NT2/D1 (cell line): ENCODE data around the gene NOB1.

Source experiments
- DNase-seq: peaks from one replicate; pipeline ENCODE4 v3.0.0-alpha.2; 2011; ENCODE audit warnings: low read depth, low spot score
- H3K27me3 ChIP-seq: 2 replicates; pipeline ENCODE4 v1.6.0; 2011; ENCODE audit warnings: mild to moderate bottlenecking; ENCODE audit not compliant: insufficient read length, insufficient read depth
- H3K36me3 ChIP-seq: 2 replicates; pipeline ENCODE4 v1.6.1; 2011; ENCODE audit warnings: mild to moderate bottlenecking, low read length, mixed read lengths; ENCODE audit not compliant: insufficient read depth, insufficient read length
- H3K4me1 ChIP-seq: 2 replicates; pipeline ENCODE4 v1.5.1; 2011; ENCODE audit not compliant: insufficient read depth, insufficient read length
- H3K4me3 ChIP-seq: 2 replicates; pipeline ENCODE4 v1.5.1; 2011; ENCODE audit warnings: low read depth; ENCODE audit not compliant: insufficient read length
- H3K9ac ChIP-seq: 2 replicates; pipeline ENCODE4 v1.6.0; 2011; ENCODE audit warnings: low read depth; ENCODE audit not compliant: insufficient read length
- H3K9me3 ChIP-seq: 2 replicates; pipeline ENCODE4 v1.5.1; 2011; ENCODE audit warnings: mild to moderate bottlenecking, low read length; ENCODE audit not compliant: insufficient read depth
- SUZ12 ChIP-seq: IDR thresholded peaks from 2 replicates; pipeline ENCODE4 v1.6.1; 2011; ENCODE audit not compliant: insufficient read length, insufficient read depth; ENCODE audit errors: extremely low read depth
- YY1 ChIP-seq: IDR thresholded peaks from 2 replicates; pipeline ENCODE4 v1.6.1; 2011; ENCODE audit not compliant: insufficient read length, insufficient read depth
- ZNF274 ChIP-seq: IDR thresholded peaks from 2 replicates; pipeline ENCODE4 v1.6.1; 2011; ENCODE audit warnings: mild to moderate bottlenecking, low read depth, low read length

Gene NOB1

GRCh38 chr16:69787883-69788282 lies 33.2 kb upstream of the NOB1 start:
- peaks cover 16% of the 10 kb centered on the region for H3K36me3 ChIP-seq
- no peak for TF ChIP-seq ZNF274
- TF ChIP-seq SUZ12: no peak
- no peak for TF ChIP-seq YY1
- no peaks in the 10 kb centered on the region for H3K4me1 ChIP-seq
- no peak overlapping the region for H3K9ac ChIP-seq
- no peaks in the 10 kb centered on the region for H3K27me3 ChIP-seq
- H3K4me3 ChIP-seq: no peak overlapping the region
- no peak for DNase-seq
- H3K9me3 ChIP-seq: no peaks in the 10 kb centered on the region

DNA sequence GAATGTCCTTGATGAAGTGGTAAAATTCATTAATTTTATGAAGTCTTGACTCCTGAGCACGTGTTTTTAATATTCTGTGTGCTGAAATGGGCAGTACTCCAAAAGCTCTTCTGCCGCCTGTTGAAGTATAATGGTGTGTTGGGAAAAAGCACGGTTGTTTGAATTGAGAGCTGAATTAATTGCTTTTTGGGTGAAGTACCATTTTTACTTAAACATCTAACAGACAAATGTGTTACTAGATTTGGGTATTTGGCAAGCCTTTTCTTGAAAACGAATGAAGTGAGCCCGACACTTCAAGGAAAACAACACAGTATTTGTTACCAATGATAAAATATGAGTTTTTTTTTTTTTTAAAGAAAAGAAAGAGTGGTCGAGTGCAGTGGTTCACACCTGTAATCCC lies 29.9 kb upstream of the NOB1 start:
- DNase-seq: no peak
- no peak overlapping the region for H3K4me3 ChIP-seq
- TF ChIP-seq ZNF274 (no peak), YY1 (no peak), SUZ12 (no peak)
- no peaks in the 10 kb centered on the region for H3K27me3 ChIP-seq
- no peaks in the 10 kb centered on the region for H3K4me1 ChIP-seq
- peaks cover 16% of the 10 kb centered on the region for H3K36me3 ChIP-seq
- no peaks in the 10 kb centered on the region for H3K9me3 ChIP-seq
- no peak overlapping the region for H3K9ac ChIP-seq

DNA sequence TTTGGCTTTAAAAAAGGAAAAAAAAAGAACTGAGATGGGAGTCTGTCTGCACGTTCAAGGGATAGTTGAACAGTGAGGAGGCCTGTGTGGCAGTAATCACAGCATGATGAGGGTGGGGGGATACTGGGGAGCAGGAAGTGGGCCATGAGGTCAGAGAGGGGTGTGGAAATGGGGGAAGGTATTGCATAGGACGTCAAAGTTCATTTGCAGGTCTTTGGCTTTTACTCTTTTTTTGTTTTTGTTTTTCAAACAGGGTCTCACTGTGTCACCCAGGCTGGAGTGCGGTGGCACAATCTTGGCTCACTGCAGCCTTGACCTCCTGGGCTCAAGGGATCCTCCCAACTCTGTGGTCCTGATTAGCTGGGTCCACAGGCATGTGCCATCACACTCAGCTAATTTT lies 26.4 kb upstream of the NOB1 start:
- TF ChIP-seq SUZ12 (no peak), YY1 (no peak), ZNF274 (no peak)
- H3K4me1 ChIP-seq: no peaks in the 10 kb centered on the region
- H3K36me3 ChIP-seq: no peaks in the 10 kb centered on the region
- H3K4me3 ChIP-seq: no peak overlapping the region
- no peak for DNase-seq
- peaks cover 4% of the 10 kb centered on the region for H3K9me3 ChIP-seq
- no peak overlapping the region for H3K9ac ChIP-seq
- H3K27me3 ChIP-seq: no peaks in the 10 kb centered on the region

DNA sequence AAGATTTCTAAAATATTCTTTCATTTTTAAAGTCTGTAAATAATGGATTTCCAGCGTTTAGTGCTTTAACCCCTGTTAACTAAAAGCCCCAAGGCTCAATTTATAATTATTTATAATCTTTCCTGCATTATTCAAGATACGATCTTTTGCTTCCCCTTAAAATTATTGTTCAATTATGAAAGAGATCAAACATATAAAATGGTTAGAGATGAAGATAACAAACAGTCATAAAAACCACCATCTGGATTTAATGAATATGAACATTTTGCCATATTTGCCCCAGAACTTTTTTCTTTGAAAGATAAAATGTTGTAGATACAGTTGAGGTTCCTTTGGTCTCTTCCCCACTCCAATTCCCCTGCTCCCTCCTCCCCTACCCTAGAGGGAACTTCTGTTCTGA lies 25.0 kb upstream of the NOB1 start:
- no peak overlapping the region for H3K4me3 ChIP-seq
- no peaks in the 10 kb centered on the region for H3K27me3 ChIP-seq
- H3K9ac ChIP-seq: no peak overlapping the region
- no peaks in the 10 kb centered on the region for H3K36me3 ChIP-seq
- TF ChIP-seq ZNF274: no peak
- TF ChIP-seq SUZ12: no peak
- no peak for TF ChIP-seq YY1
- no peak for DNase-seq
- no peaks in the 10 kb centered on the region for H3K4me1 ChIP-seq
- H3K9me3 ChIP-seq: peaks cover 14% of the 10 kb centered on the region

DNA sequence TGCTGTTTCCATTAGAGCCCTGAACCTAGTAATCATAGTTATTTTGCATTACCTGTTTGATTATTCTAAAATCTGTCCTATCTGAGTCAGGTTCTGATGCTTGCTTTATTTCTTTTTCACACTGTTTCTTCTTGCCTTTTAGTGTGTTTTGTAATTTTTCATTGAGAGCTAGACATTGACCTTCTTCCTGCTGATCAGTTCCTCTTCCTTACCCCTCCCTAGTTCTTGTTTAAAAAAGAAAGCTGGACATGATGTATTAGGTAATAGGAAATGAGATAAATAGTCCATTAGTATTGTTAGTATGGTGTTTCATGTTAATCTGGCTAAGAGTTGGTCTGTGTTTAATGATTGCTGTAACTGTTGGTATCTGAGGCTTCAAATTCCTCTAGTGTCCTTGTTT lies 20.8 kb upstream of the NOB1 start:
- Histone ChIP-seq H3K9ac (no peak overlapping the region), H3K36me3 (no peaks in the 10 kb centered on the region), H3K4me3 (no peak overlapping the region), H3K27me3 (no peaks in the 10 kb centered on the region), H3K4me1 (peaks cover 2% of the 10 kb centered on the region), H3K9me3 (peaks cover 14% of the 10 kb centered on the region)
- no peak for TF ChIP-seq YY1
- TF ChIP-seq SUZ12: no peak
- TF ChIP-seq ZNF274: no peak
- DNase-seq: no peak

DNA sequence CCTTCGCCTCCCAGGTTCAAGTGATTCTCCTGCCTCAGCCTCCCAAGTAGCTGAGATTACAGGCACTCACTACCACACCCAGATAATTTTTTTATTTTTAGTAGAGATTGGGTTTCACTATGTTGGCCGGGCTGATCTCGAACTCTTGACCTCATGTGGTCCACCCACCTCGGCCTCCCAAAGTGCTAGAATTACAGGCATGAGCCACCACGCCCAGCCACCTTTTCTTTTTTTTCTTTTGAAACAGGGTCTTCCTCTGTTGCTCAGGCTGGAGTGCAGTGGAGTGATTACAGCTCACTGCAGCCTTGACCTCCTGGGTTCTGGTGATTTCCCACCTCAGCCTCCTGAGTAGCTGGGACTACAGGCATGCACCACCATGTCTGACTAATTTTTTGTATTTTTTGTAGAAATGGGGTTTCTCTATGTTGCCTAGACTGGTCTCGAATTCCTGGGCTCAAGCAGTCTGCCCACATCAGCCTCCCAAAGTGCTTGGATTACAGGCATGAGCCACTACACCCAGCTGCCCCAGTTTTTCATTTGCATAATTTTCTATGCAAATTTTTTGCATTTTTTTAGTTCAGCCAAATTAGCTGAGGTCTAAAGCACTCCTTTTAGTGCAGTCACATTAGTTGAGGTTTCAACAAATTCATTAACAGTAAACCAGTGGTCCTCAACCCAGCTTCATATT lies 18.7 kb upstream of the NOB1 start:
- no peak overlapping the region for H3K9ac ChIP-seq
- no peaks in the 10 kb centered on the region for H3K36me3 ChIP-seq
- H3K4me3 ChIP-seq: no peak overlapping the region
- H3K4me1 ChIP-seq: peaks cover 2% of the 10 kb centered on the region
- H3K9me3 ChIP-seq: peaks cover 14% of the 10 kb centered on the region
- TF ChIP-seq SUZ12 (no peak), ZNF274 (no peak), YY1 (no peak)
- H3K27me3 ChIP-seq: no peaks in the 10 kb centered on the region
- no peak for DNase-seq

- no peak for DNase-seq
- peaks cover 2% of the 10 kb centered on the region for H3K4me1 ChIP-seq
- no peaks in the 10 kb centered on the region for H3K36me3 ChIP-seq
- peaks cover 14% of the 10 kb centered on the region for H3K9me3 ChIP-seq
- H3K27me3 ChIP-seq: no peaks in the 10 kb centered on the region
- H3K9ac ChIP-seq: no peak overlapping the region
- H3K4me3 ChIP-seq: no peak overlapping the region
- TF ChIP-seq SUZ12 (no peak), ZNF274 (no peak), YY1 (no peak)
Observed at GRCh38 chr16:69771651-69771967, 16.9 kb upstream of the NOB1 start.

DNA sequence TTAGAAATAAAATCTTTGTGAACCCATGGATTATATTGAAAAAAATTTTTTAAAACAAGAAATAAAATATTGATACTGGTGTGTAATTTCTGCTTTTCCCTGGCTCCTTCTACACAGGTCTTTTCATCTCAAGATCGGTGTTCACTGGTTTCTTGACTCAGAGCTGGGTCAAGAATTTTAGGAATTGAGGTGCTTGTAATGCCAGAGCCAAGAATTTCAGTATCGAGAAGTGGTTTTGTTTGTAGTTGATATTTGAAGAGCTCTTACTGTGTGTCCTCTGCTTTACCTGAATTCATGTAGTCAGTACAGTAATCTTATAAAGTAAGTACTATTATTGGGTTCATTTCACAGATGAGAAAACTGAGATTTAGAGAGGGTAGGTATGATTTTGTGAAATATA lies 14.7 kb upstream of the NOB1 start:
- Histone ChIP-seq H3K27me3 (no peaks in the 10 kb centered on the region), H3K9me3 (no peaks in the 10 kb centered on the region), H3K4me3 (no peak overlapping the region), H3K9ac (no peak overlapping the region), H3K4me1 (peaks cover 2% of the 10 kb centered on the region), H3K36me3 (peaks cover 5% of the 10 kb centered on the region)
- no peak for DNase-seq
- TF ChIP-seq SUZ12 (no peak), ZNF274 (no peak), YY1 (no peak)
